Measurements from ENCODE around the gene F2RL2. TPM values are rescaled to one million over a fixed set of nuclear protein-coding genes. Genes with fewer than 3 reads are reported as not detected.

Gene F2RL2
- 0.27 TPM for total RNA-seq

- peak in 2 of 3 donors; percentile 19 to 26 for DNase-seq (ENCODE audit: low read depth in 2 of 3, low spot score in 2 of 3)
These were observed at the start of gene F2RL2 for GRCh38 chr5:76622973-76623596. TSS of gene F2RL2 (minus strand) at chr5:76623403. CDS start at chr5:76623230, 173 bp downstream.

- DNase-seq (ENCODE audit: low read depth in 2 of 3, low spot score in 2 of 3) = no peak
These were observed 49.0 kb upstream of the F2RL2 start for GRCh38 chr5:76672242-76672641.

GRCh38 chr5:76670508-76670907 lies 47.3 kb upstream of the F2RL2 start:
- peak in 1 of 3 donors; percentile 34 for DNase-seq (ENCODE audit: low read depth in 2 of 3, low spot score in 2 of 3)

GRCh38 chr5:76669245-76669644 lies 46.0 kb upstream of the F2RL2 start:
- no peak for DNase-seq (ENCODE audit: low read depth in 2 of 3, low spot score in 2 of 3)

GRCh38 chr5:76667495-76667894 lies 44.3 kb upstream of the F2RL2 start:
- no peak for DNase-seq (ENCODE audit: low read depth in 2 of 3, low spot score in 2 of 3)

- DNase-seq (ENCODE audit: low read depth in 2 of 3, low spot score in 2 of 3) = peak in 1 of 3 donors; percentile 40
These were observed 40.9 kb upstream of the F2RL2 start for GRCh38 chr5:76664079-76664478.

GRCh38 chr5:76663573-76663972 lies 40.4 kb upstream of the F2RL2 start:
- no peak for DNase-seq (ENCODE audit: low read depth in 2 of 3, low spot score in 2 of 3)

- DNase-seq (ENCODE audit: low read depth in 2 of 3, low spot score in 2 of 3) = no peak
These were observed 39.3 kb upstream of the F2RL2 start for GRCh38 chr5:76662521-76662920.

- no peak for DNase-seq (ENCODE audit: low read depth in 2 of 3, low spot score in 2 of 3)
These were observed 37.2 kb upstream of the F2RL2 start for GRCh38 chr5:76660360-76660759.

- no peak for DNase-seq (ENCODE audit: low read depth in 2 of 3, low spot score in 2 of 3)
These were observed 34.6 kb upstream of the F2RL2 start for GRCh38 chr5:76657683-76658311.

- no peak for DNase-seq (ENCODE audit: low read depth in 2 of 3, low spot score in 2 of 3)
These were observed 33.9 kb upstream of the F2RL2 start for GRCh38 chr5:76657091-76657490.

- DNase-seq (ENCODE audit: low read depth in 2 of 3, low spot score in 2 of 3) = no peak
These were observed 29.7 kb upstream of the F2RL2 start for GRCh38 chr5:76652809-76653414.

GRCh38 chr5:76649140-76649539 lies 25.9 kb upstream of the F2RL2 start:
- no peak for DNase-seq (ENCODE audit: low read depth in 2 of 3, low spot score in 2 of 3)

GRCh38 chr5:76643371-76643770 lies 20.2 kb upstream of the F2RL2 start:
- DNase-seq (ENCODE audit: low read depth in 2 of 3, low spot score in 2 of 3) = no peak

GRCh38 chr5:76642390-76643040 lies 19.3 kb upstream of the F2RL2 start:
- no peak for DNase-seq (ENCODE audit: low read depth in 2 of 3, low spot score in 2 of 3)

GRCh38 chr5:76641514-76642120 lies 18.4 kb upstream of the F2RL2 start:
- peak; percentile 18 to 90 (median 73) for DNase-seq (ENCODE audit: low read depth in 2 of 3, low spot score in 2 of 3)

- peak in 1 of 3 donors; percentile 15 for DNase-seq (ENCODE audit: low read depth in 2 of 3, low spot score in 2 of 3)
These were observed 15.3 kb upstream of the F2RL2 start for GRCh38 chr5:76638479-76638878.

GRCh38 chr5:76637490-76637889 lies 14.3 kb upstream of the F2RL2 start:
- DNase-seq (ENCODE audit: low read depth in 2 of 3, low spot score in 2 of 3) = no peak

- no peak for DNase-seq (ENCODE audit: low read depth in 2 of 3, low spot score in 2 of 3)
These were observed 11.5 kb upstream of the F2RL2 start for GRCh38 chr5:76634661-76635060.

GRCh38 chr5:76626738-76627137 lies 3.5 kb upstream of the F2RL2 start:
- peak in 2 of 3 donors; percentile 57 to 83 for DNase-seq (ENCODE audit: low read depth in 2 of 3, low spot score in 2 of 3)
